ENCODE measurements around the gene CUL7. TPM values are rescaled to one million over a fixed set of nuclear protein-coding genes. Genes with fewer than 3 reads are reported as not detected.

The CUL7 gene
- total RNA-seq, 1 experiment from 2014 or later, result 34.1 TPM

DNA sequence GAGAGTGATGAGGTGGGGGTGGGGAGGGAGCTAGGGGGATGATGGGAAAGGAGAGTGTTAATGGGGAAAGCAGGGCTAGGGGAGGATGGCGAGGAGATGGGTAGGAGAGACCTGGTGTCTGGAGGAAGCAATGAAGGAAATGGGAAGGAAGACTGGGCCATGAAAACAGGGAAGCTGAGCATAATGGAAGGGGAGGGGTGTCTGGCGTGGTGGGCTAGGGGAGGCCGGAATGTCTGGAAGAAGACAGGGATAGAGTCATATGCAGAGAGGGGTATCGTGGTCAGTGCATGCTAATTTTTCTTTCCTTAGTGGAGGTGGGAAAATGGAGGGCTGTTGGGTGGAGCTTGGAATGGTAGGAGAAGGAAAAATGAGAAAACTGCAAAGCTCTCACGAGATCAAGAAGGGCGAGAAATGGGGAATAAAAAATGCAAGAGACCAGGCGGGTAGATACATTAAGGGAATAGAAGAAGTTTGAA lies 39.2 kb downstream of the CUL7 start:
- DNase-seq (ENCODE audit: low read depth, low spot score) (no peak), ATAC-seq (no peak; the same call in 1 of the 2 replicates)
- no peaks in the 10 kb centered on the region for H3K9me2 ChIP-seq (ENCODE audit: insufficient read depth)
- H2AFZ ChIP-seq (ENCODE audit: low read depth, low read length, poor library complexity, severe bottlenecking), result no peak overlapping the region
- peak overlapping the region; percentile 57 for H3K27ac ChIP-seq (ENCODE audit: low read depth, low read length)
- peak overlapping the region; percentile 83 for H3K9ac ChIP-seq (ENCODE audit: low read length)
- no peaks in the 10 kb centered on the region for H3K27me3 ChIP-seq (ENCODE audit: insufficient read depth, low read length)
- peak overlapping the region; percentile 79 for H3K4me2 ChIP-seq (ENCODE audit: low read length)
- no peaks in the 10 kb centered on the region for H3K9me3 ChIP-seq (ENCODE audit: control insufficient read depth in 1 of 2, insufficient read depth in 1 of 2, low read depth in 1 of 2, low read length in 2 of 2)
- H3K4me1 ChIP-seq (ENCODE audit: control insufficient read depth in 1 of 2, insufficient read depth in 2 of 2, low read length in 2 of 2), result peaks cover 7 to 20% of the 10 kb centered on the region in 2 experiments; a peak in 2 of 4 replicates
- POLR2A ChIA-PET, result interaction anchor here (0.6 to 2.0 kb wide), 11 partner anchors 10 to 130 kb away, joined by 3 to 14 read pairs (median 4); partner anchors contain the start of genes CUL7, KLC4, MRPL2 and PPP2R5D
- RAD21 ChIA-PET (ENCODE audit: low non-redundant PET in 1 of 2, low total read pairs in 2 of 2, uncharacterized antibody in 2 of 2, unreplicated experiment in 2 of 2), result interaction anchor here in 1 of 2 experiments (0.6 to 0.9 kb wide), 2 partner anchors 8 to 45 kb away, joined by 3 read pairs; partner anchors contain the start of genes KLC4 and MRPL2
- BruUV-seq (replicated peaks), result TSS peak; percentile 67
- intact Hi-C loops (cut with micrococcal nuclease), result loop anchor here (1.0 to 5.0 kb wide), 3 partner anchors 43 to 257 kb away; partner anchors contain the start of genes CNPY3, KLC4 and MRPL2
- CTCF ChIA-PET, result interaction anchor here (0.6 to 2.0 kb wide), 5 partner anchors 10 to 940 kb away, joined by 3 to 7 read pairs (median 5); partner anchors contain the start of gene PPP2R5D
- H3K36me3 ChIP-seq (ENCODE audit: control insufficient read depth in 1 of 2, insufficient read depth in 2 of 2, low read length in 2 of 2), result peaks cover 24 to 28% of the 10 kb centered on the region in 2 experiments
- no peaks in the 10 kb centered on the region for H4K20me1 ChIP-seq (ENCODE audit: insufficient read depth)
- peaks cover 46% of the 10 kb centered on the region for H3K79me2 ChIP-seq (ENCODE audit: insufficient read depth, low read length)
- peak overlapping the region; percentile 91 to 99 for H3K4me3 ChIP-seq (replicated peaks in 1 of 2; ENCODE audit: low read depth in 1 of 2, low read length in 2 of 2)
- no peak for TF ChIP-seq RAD21 (IDR thresholded peaks at IDR 0.05; ENCODE audit: low read depth)
- TF ChIP-seq POLR2A (IDR thresholded peaks at IDR 0.05; ENCODE audit: borderline replicate concordance, extremely low read depth, insufficient read depth, insufficient read length), result peak; percentile 4

DNA sequence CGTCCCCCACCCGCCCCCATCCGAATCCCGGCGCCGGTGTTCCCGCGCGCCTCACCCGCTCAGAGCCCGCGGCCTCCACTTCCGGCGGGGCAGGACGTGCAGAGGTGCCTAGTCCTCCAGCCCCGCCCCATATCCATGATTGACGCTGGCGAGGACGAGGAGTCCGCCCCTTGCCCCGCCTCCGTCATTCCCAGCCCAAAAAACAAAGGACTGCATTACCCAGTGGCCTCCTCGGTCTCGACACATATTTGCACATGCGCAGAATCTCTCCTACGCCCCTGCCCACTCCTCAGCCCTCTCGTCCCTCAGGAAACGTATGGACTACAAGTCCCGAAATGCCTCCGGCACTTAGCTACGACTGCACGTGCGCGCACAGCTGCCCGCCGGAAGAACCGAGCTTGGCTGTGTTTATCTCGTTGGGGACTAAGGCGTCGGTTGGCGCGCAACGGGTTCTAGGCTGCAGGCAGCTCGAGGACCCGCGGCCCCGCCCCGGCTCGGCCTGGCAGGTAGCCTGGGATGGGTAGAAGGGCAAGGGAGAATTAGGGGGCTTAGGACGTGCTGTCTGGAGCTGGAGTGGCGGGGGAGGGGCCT lies 39.7 kb downstream of the CUL7 start, which contains the start of the genes KLHDC3 and MEA1:
Gene KLHDC3 (plus strand): TSS at position 407 of the 591 bp plus-strand sequence. CDS start 2,944 bp downstream, outside the sequence.
Gene MEA1 (minus strand): TSS at position 104 of the 591 bp plus-strand sequence. CDS start 133 bp downstream, outside the sequence.
- H2AFZ ChIP-seq (ENCODE audit: low read depth, low read length, poor library complexity, severe bottlenecking), result peak within 1 kb of the TSS; percentile 64
- H3K9ac ChIP-seq (ENCODE audit: low read length), result peak within 1 kb of the TSS; percentile 84
- intact Hi-C loops (cut with micrococcal nuclease), result loop anchor here (1.0 to 5.0 kb wide), 3 partner anchors 43 to 257 kb away; partner anchors contain the start of genes CNPY3, KLC4 and MRPL2
- H3K27ac ChIP-seq (ENCODE audit: low read depth, low read length), result peak within 1 kb of the TSS; percentile 57
- no peaks in the 10 kb centered on the region for H3K9me3 ChIP-seq (ENCODE audit: control insufficient read depth in 1 of 2, insufficient read depth in 1 of 2, low read depth in 1 of 2, low read length in 2 of 2)
- ChIA-PET RAD21 (ENCODE audit: low non-redundant PET in 1 of 2, low total read pairs in 2 of 2, uncharacterized antibody in 2 of 2, unreplicated experiment in 2 of 2) (interaction anchor here in 1 of 2 experiments (0.6 to 0.9 kb wide), 2 partner anchors 8 to 45 kb away, joined by 3 read pairs; partner anchors contain the start of genes KLC4 and MRPL2), CTCF (interaction anchor here (0.6 to 2.0 kb wide), 5 partner anchors 9 to 940 kb away, joined by 3 to 7 read pairs (median 5); partner anchors contain the start of gene PPP2R5D), POLR2A (interaction anchor here (0.6 to 2.0 kb wide), 11 partner anchors 10 to 130 kb away, joined by 3 to 14 read pairs (median 4); partner anchors contain the start of genes CUL7, KLC4, MRPL2 and PPP2R5D)
- H3K4me2 ChIP-seq (ENCODE audit: low read length), result peak within 1 kb of the TSS; percentile 79
- peaks cover 27 to 29% of the 10 kb centered on the region in 2 experiments for H3K36me3 ChIP-seq (ENCODE audit: control insufficient read depth in 1 of 2, insufficient read depth in 2 of 2, low read length in 2 of 2)
- H3K4me1 ChIP-seq (ENCODE audit: control insufficient read depth in 1 of 2, insufficient read depth in 2 of 2, low read length in 2 of 2), result peaks cover 7 to 20% of the 10 kb centered on the region in 2 experiments; a peak in 2 of 4 replicates
- H3K9me2 ChIP-seq (ENCODE audit: insufficient read depth), result no peaks in the 10 kb centered on the region
- H3K4me3 ChIP-seq (replicated peaks in 1 of 2; ENCODE audit: low read depth in 1 of 2, low read length in 2 of 2), result peak within 1 kb of the TSS; percentile 91 to 99
- no peaks in the 10 kb centered on the region for H3K27me3 ChIP-seq (ENCODE audit: insufficient read depth, low read length)
- peak; percentile 95 for ATAC-seq
- TF ChIP-seq POLR2A (IDR thresholded peaks at IDR 0.05; ENCODE audit: borderline replicate concordance, extremely low read depth, insufficient read depth, insufficient read length), result peak; percentile 56
- TF ChIP-seq ZFX (IDR thresholded peaks at IDR 0.05), result peak; percentile 61; the same call in 1 of the 2 replicates
- TF ChIP-seq SP1 (IDR thresholded peaks at IDR 0.05; ENCODE audit: low read depth), result no peak
- TF ChIP-seq POLR2AphosphoS5 (IDR thresholded peaks at IDR 0.05; ENCODE audit: low read depth, low read length), result peak; percentile 86
- TF ChIP-seq, protein P1, sequence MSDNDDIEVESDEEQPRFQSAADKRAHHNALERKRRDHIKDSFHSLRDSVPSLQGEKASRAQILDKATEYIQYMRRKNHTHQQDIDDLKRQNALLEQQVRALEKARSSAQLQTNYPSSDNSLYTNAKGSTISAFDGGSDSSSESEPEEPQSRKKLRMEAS (IDR thresholded peaks at IDR 0.05), result no peak
- TF ChIP-seq, protein P2, sequence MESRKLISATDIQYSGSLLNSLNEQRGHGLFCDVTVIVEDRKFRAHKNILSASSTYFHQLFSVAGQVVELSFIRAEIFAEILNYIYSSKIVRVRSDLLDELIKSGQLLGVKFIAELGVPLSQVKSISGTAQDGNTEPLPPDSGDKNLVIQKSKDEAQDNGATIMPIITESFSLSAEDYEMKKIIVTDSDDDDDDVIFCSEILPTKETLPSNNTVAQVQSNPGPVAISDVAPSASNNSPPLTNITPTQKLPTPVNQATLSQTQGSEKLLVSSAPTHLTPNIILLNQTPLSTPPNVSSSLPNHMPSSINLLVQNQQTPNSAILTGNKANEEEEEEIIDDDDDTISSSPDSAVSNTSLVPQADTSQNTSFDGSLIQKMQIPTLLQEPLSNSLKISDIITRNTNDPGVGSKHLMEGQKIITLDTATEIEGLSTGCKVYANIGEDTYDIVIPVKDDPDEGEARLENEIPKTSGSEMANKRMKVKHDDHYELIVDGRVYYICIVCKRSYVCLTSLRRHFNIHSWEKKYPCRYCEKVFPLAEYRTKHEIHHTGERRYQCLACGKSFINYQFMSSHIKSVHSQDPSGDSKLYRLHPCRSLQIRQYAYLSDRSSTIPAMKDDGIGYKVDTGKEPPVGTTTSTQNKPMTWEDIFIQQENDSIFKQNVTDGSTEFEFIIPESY (IDR thresholded peaks at IDR 0.05; ENCODE audit: extremely low read depth, insufficient replicate concordance, low read length), result peak; percentile 47
- peak; percentile 72 for TF ChIP-seq YY1 (IDR thresholded peaks at IDR 0.05; ENCODE audit: extremely low read depth, insufficient replicate concordance, low read depth, low read length)
- H4K20me1 ChIP-seq (ENCODE audit: insufficient read depth), result no peaks in the 10 kb centered on the region
- H3K79me2 ChIP-seq (ENCODE audit: insufficient read depth, low read length), result peaks cover 46% of the 10 kb centered on the region
- no TSS peak for BruUV-seq (replicated peaks)
- peak; percentile 100 for DNase-seq (ENCODE audit: low read depth, low spot score)

Data from HCT116 (cell line).